A673 (cell line): ENCODE measurements around the gene SCYL1. TPM values are rescaled to one million over a fixed set of nuclear protein-coding genes. Genes with fewer than 3 reads are reported as not detected.

Experiments used
- BruUV-seq: library from RNA; stranded (reverse); fragments of 400-500 nt; replicated peaks from 2 replicates; lab custom pipeline; 2021; lab: Mats Ljungman, UMichigan
- CTCF ChIA-PET: fragments of 300-600 bp; sonication (Branson Sonifier 250); formaldehyde crosslinking; loops from one replicate; lab custom pipeline; 2022; ENCODE audit warnings: antibody characterized with exemption; lab: Charles Lee
- POLR2A ChIA-PET: fragments of 300-600 bp; sonication (Branson Sonifier 250); formaldehyde crosslinking; loops from one replicate; lab custom pipeline; 2022; ENCODE audit warnings: antibody characterized with exemption; ENCODE audit not compliant: low non-redundant PET; lab: Charles Lee
- DNase-seq: peaks from one replicate; pipeline ENCODE4 v3.0.0-alpha.2; 2015; ENCODE audit warnings: low spot score
- H3K27ac ChIP-seq: fragments of 200-600 bp; sonication (generic); 2 replicates; pipeline ENCODE4 v1.5.1; 2016; ENCODE audit warnings: mixed run types, low read depth, mild to moderate bottlenecking, mixed read lengths, antibody characterized with exemption, low read length; ENCODE audit not compliant: poor library complexity, severe bottlenecking
- H3K27me3 ChIP-seq: fragments of 200-600 bp; sonication (generic); replicated peaks from 2 replicates; pipeline ENCODE4 v1.6.1; 2017; ENCODE audit warnings: mixed run types, low read depth, mild to moderate bottlenecking, mixed read lengths, antibody characterized with exemption, low read length; ENCODE audit not compliant: insufficient read depth, poor library complexity
- H3K36me3 ChIP-seq: fragments of 200-600 bp; sonication (generic); 2 replicates; pipeline ENCODE4 v1.6.1; 2016; ENCODE audit warnings: mixed run types, mild to moderate bottlenecking, mixed read lengths, antibody characterized with exemption, low read length; ENCODE audit not compliant: insufficient read depth, poor library complexity, severe bottlenecking
- H3K4me1 ChIP-seq: fragments of 200-600 bp; sonication (generic); 2 replicates; pipeline ENCODE4 v1.6.1; 2017; ENCODE audit warnings: mixed run types, mild to moderate bottlenecking, mixed read lengths, antibody characterized with exemption, low read length; ENCODE audit not compliant: insufficient read depth, poor library complexity, severe bottlenecking
- H3K4me3 ChIP-seq: fragments of 200-600 bp; sonication (generic); 2 replicates; pipeline ENCODE4 v1.5.1; 2016; ENCODE audit warnings: low read depth, mixed run types, mild to moderate bottlenecking, mixed read lengths, low read length; ENCODE audit not compliant: poor library complexity, severe bottlenecking
- H3K9me3 ChIP-seq: fragments of 200-600 bp; sonication (generic); 2 replicates; pipeline ENCODE4 v1.6.1; 2016; ENCODE audit warnings: mixed run types, low read depth, mild to moderate bottlenecking, mixed read lengths, antibody characterized with exemption, low read length; ENCODE audit not compliant: poor library complexity, severe bottlenecking
- EZH2 ChIP-seq: fragments of 200-600 bp; sonication (generic); IDR thresholded peaks from 2 replicates; pipeline ENCODE4 v1.6.1; 2017; ENCODE audit warnings: borderline replicate concordance, low read depth, mild to moderate bottlenecking, mixed read lengths, antibody characterized with exemption, low read length; ENCODE audit not compliant: poor library complexity, severe bottlenecking
- intact Hi-C: fragments of 100-400 bp; cut with micrococcal nuclease; formaldehyde crosslinking; loops from one replicate; pipeline ENCODE4 v1.10.0; 2022; ENCODE audit not compliant: unreplicated experiment
- total RNA-seq: library from RNA; stranded (reverse); gene quantifications from 2 replicates; pipeline ENCODE4 v1.2.3, GENCODE V29; 2021
- TF ChIP-seq, protein P1 (sequence below): fragments of 300-800, 200-600 bp; sonication (generic); conservative IDR thresholded peaks from 2 replicates; pipeline ENCODE4 v1.5.1; 2017; ENCODE audit warnings: low read depth, mild to moderate bottlenecking, antibody characterized with exemption, low read length, moderate library complexity, mixed read lengths

SCYL1 gene
- total RNA-seq, 1 experiment from 2014 or later: 90.6 TPM

DNA sequence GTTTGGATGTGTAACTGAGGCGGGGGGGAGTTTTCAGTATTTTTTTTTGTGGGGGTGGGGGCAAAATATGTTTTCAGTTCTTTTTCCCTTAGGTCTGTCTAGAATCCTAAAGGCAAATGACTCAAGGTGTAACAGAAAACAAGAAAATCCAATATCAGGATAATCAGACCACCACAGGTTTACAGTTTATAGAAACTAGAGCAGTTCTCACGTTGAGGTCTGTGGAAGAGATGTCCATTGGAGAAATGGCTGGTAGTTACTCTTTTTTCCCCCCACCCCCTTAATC is 23.8 kb upstream of the SCYL1 start:
- Histone ChIP-seq H3K27ac (peak overlapping the region; percentile 100), H3K9me3 (no peaks in the 10 kb centered on the region), H3K27me3 (no peaks in the 10 kb centered on the region), H3K36me3 (peaks cover 66% of the 10 kb centered on the region), H3K4me3 (peak overlapping the region; percentile 85), H3K4me1 (peaks cover 33% of the 10 kb centered on the region)
- BruUV-seq: no TSS peak
- intact Hi-C loops: no loop called here
- ChIA-PET CTCF (no interaction called here), POLR2A (interaction anchor here (0.6 to 3.2 kb wide), 4 partner anchors 9 to 48 kb away, joined by 3 to 37 read pairs (median 4); no protein-coding TSS in a partner anchor)
- peak; percentile 53 for DNase-seq
- no peak for TF ChIP-seq EZH2

DNA sequence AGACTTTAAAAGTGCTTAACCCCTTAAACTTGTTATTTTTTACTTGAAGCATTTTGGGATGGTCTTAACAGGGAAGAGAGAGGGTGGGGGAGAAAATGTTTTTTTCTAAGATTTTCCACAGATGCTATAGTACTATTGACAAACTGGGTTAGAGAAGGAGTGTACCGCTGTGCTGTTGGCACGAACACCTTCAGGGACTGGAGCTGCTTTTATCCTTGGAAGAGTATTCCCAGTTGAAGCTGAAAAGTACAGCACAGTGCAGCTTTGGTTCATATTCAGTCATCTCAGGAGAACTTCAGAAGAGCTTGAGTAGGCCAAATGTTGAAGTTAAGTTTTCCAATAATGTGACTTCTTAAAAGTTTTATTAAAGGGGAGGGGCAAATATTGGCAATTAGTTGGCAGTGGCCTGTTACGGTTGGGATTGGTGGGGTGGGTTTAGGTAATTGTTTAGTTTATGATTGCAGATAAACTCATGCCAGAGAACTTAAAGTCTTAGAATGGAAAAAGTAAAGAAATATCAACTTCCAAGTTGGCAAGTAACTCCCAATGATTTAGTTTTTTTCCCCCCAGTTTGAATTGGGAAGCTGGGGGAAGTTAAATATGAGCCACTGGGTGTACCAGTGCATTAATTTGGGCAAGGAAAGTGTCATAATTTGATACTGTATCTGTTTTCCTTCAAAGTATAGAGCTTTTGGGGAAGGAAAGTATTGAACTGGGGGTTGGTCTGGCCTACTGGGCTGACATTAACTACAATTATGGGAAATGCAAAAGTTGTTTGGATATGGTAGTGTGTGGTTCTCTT is 23.2 kb upstream of the SCYL1 start:
- ChIA-PET CTCF (no interaction called here), POLR2A (interaction anchor here (0.6 to 2.1 kb wide), 8 partner anchors 8 to 80 kb away, joined by 3 to 14 read pairs (median 4); partner anchors contain the start of gene NEAT1)
- BruUV-seq: no TSS peak
- intact Hi-C loops: loop anchor here (2.0 kb wide), 1 partner anchor 83 kb away; no protein-coding TSS in a partner anchor
- peak overlapping the region; percentile 85 for H3K4me3 ChIP-seq
- H3K27ac ChIP-seq: peak overlapping the region; percentile 100
- H3K36me3 ChIP-seq: peaks cover 71% of the 10 kb centered on the region
- H3K9me3 ChIP-seq: no peaks in the 10 kb centered on the region
- H3K4me1 ChIP-seq: peaks cover 33% of the 10 kb centered on the region
- no peak for TF ChIP-seq EZH2
- TF ChIP-seq, protein P1, sequence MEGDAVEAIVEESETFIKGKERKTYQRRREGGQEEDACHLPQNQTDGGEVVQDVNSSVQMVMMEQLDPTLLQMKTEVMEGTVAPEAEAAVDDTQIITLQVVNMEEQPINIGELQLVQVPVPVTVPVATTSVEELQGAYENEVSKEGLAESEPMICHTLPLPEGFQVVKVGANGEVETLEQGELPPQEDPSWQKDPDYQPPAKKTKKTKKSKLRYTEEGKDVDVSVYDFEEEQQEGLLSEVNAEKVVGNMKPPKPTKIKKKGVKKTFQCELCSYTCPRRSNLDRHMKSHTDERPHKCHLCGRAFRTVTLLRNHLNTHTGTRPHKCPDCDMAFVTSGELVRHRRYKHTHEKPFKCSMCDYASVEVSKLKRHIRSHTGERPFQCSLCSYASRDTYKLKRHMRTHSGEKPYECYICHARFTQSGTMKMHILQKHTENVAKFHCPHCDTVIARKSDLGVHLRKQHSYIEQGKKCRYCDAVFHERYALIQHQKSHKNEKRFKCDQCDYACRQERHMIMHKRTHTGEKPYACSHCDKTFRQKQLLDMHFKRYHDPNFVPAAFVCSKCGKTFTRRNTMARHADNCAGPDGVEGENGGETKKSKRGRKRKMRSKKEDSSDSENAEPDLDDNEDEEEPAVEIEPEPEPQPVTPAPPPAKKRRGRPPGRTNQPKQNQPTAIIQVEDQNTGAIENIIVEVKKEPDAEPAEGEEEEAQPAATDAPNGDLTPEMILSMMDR: no peak
- no peak for DNase-seq
- H3K27me3 ChIP-seq: no peaks in the 10 kb centered on the region

DNA sequence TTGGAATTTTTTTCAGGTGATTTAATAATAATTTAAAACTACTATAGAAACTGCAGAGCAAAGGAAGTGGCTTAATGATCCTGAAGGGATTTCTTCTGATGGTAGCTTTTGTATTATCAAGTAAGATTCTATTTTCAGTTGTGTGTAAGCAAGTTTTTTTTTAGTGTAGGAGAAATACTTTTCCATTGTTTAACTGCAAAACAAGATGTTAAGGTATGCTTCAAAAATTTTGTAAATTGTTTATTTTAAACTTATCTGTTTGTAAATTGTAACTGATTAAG is 22.7 kb upstream of the SCYL1 start:
- H3K36me3 ChIP-seq: peaks cover 77% of the 10 kb centered on the region
- TF ChIP-seq, protein P1: no peak
- no peak for TF ChIP-seq EZH2
- DNase-seq: no peak
- peak overlapping the region; percentile 85 for H3K4me3 ChIP-seq
- ChIA-PET POLR2A (interaction anchor here (0.9 to 2.1 kb wide), 5 partner anchors 10 to 81 kb away, joined by 3 to 14 read pairs (median 5); partner anchors contain the start of gene NEAT1), CTCF (no interaction called here)
- peaks cover 33% of the 10 kb centered on the region for H3K4me1 ChIP-seq
- no peaks in the 10 kb centered on the region for H3K27me3 ChIP-seq
- H3K9me3 ChIP-seq: no peaks in the 10 kb centered on the region
- H3K27ac ChIP-seq: peak overlapping the region; percentile 7
- intact Hi-C loops: loop anchor here (2.0 kb wide), 1 partner anchor 83 kb away; no protein-coding TSS in a partner anchor
- no TSS peak for BruUV-seq
